HG03354 (cell line): ENCODE data around the gene HOTAIR.

Source experiments
- ATAC-seq: cut with Tn5 transposase; IDR thresholded peaks from one replicate; pipeline ENCODE4 v1.9.1; 2021; ENCODE audit warnings: mild to moderate bottlenecking; ENCODE audit not compliant: unreplicated experiment, poor library complexity, severe bottlenecking

The HOTAIR gene

GRCh38 chr12:53965281-53966084, 9.3 kb downstream of the HOTAIR start:
- no peak for ATAC-seq

- ATAC-seq: no peak
Observed at GRCh38 chr12:53964315-53964713, 10.4 kb downstream of the HOTAIR start.

- no peak for ATAC-seq
Observed at GRCh38 chr12:53963434-53964314, 11.1 kb downstream of the HOTAIR start.

GRCh38 chr12:53963005-53963404, 11.7 kb downstream of the HOTAIR start:
- ATAC-seq: no peak

GRCh38 chr12:53961025-53961761, 13.6 kb downstream of the HOTAIR start:
- no peak for ATAC-seq

- no peak for ATAC-seq
Observed at GRCh38 chr12:53960187-53961024, 14.3 kb downstream of the HOTAIR start.

- ATAC-seq: no peak
Observed at GRCh38 chr12:53959314-53959713, 15.4 kb downstream of the HOTAIR start.

- ATAC-seq: no peak
Observed at GRCh38 chr12:53958128-53958527, 16.6 kb downstream of the HOTAIR start.

- no peak for ATAC-seq
Observed at GRCh38 chr12:53956914-53957536, 17.7 kb downstream of the HOTAIR start.

- ATAC-seq: no peak
Observed at GRCh38 chr12:53956251-53956887, 18.4 kb downstream of the HOTAIR start.

- no peak for ATAC-seq
Observed at GRCh38 chr12:53955776-53956250, 18.9 kb downstream of the HOTAIR start.

- ATAC-seq: no peak
Observed at GRCh38 chr12:53955036-53955775, 19.5 kb downstream of the HOTAIR start.

- ATAC-seq: no peak
Observed at GRCh38 chr12:53954694-53955035, 20.1 kb downstream of the HOTAIR start, which contains the start of gene HOXC12. TSS of gene HOXC12 (plus strand) at chr12:53954903. CDS start at chr12:53954930, 27 bp downstream.

GRCh38 chr12:53953831-53954693, 20.7 kb downstream of the HOTAIR start:
- no peak for ATAC-seq

GRCh38 chr12:53952871-53953734, 21.7 kb downstream of the HOTAIR start:
- no peak for ATAC-seq

- ATAC-seq: no peak
Observed at GRCh38 chr12:53952335-53952694, 22.4 kb downstream of the HOTAIR start.
